ENCODE results near the gene PBLD.
"Not testable (repeated sequence)": the region's sequence is repeated elsewhere in the genome, so short reads cannot be mapped to it uniquely, and the experiment has no call there.

The PBLD gene

DNA sequence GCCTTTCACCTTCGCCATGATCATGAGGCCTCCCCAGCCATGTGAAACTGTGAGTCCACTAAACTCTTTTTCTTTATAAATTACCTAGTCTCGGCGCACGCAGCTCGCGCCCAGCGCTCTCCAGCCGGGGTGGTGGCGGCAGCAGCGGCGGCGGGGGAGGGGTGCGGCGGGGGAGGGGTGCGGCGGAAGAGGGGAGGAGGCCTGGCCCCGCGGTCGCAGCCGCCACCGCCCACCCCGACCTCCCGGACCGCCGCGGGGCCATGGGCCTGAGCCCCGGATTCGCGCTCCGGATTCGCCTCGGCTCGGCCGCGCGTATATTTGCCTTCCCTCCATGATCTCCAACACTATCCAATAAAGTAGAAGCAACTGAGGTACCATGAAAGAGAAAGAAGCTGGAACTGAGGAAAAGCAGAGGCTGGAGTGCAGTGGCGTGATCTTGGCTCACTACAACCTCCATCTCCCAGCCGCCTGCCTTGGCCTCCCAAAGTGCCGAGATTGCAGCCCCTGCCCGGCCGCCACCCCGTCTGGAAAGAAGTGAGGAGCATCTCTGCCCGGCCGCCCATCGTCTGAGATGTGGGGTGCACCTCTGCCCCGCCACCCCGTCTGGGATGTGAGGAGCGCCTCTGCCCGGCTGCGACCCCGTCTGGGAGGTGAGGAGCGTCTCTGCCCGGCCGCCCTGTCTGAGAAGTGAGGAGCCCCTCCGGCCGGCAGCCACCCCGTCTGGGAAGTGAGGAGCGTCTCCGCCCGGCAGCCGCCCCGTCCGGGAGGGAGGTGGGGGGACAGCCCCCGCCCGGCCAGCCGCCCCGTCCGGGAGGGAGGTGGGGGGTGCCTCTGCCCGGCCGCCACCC is 53.6 kb downstream of the PBLD start:
- DNase-seq (ENCODE audit: low read depth) = not testable (repeated sequence)

DNA sequence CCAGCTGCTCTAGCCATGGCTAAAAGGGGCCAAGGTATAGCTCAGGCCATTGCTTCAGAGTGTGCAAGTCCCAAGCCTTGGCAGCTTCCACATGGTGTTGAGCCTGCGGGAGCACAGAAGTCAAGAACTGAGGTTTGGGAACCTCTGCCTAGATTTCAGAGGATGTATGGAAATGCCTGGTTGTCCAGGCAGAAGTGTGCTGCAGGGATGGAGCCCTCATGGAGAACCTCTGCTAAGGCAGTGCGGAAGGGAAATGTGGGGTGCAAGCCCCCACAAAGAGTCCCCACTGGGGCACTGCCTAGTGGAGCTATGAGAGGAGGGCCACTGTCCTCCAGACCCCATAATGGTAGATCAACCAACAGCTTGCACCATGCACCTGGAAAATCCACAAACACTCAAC is 54.9 kb downstream of the PBLD start:
- DNase-seq (ENCODE audit: low read depth) = not testable (repeated sequence)

DNA sequence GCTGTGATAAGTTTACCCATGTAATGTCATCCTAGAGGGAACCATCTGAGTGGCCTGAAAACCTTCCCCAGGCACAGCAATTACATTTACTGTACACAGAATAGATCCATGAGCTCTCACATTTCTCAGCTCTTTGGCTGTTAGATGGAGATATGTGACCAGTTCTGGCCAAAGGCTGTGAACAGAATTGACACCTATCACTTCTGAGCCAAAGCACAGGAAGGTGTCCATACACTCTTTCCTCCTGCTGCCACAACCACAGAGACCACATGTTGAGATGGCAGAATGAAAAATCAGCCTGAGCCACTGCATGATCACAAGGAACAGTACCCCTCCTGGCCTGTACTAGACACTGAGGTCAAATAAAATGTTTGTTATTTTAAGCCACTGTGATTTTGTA is 56.5 kb downstream of the PBLD start:
- no peak for DNase-seq (ENCODE audit: low read depth)

DNA sequence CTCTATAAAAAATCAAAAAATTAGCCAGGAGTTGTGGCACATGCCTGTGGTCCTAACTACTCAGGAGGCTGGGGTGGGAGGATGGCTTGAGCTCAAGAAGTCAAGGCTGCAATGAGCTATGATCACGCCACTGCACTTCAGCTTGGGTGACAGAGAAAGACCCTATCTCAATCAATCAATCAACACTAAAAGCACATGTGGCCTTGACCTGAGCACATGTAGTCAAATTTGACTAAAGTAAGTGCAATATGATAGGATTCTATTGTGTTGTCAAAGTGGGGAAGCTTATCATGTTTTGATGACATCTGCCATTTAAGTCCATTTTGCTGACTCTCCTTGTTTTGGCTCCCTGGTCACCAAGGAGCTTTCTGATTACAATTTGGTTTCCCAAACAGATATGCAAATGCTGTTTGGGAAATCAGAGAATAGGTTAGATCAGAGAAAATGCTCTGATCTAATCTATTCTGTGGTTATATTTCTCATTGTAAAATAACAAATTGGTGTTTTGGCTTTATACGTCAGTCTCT is 57.1 kb downstream of the PBLD start:
- DNase-seq (ENCODE audit: low read depth) = no peak

DNA sequence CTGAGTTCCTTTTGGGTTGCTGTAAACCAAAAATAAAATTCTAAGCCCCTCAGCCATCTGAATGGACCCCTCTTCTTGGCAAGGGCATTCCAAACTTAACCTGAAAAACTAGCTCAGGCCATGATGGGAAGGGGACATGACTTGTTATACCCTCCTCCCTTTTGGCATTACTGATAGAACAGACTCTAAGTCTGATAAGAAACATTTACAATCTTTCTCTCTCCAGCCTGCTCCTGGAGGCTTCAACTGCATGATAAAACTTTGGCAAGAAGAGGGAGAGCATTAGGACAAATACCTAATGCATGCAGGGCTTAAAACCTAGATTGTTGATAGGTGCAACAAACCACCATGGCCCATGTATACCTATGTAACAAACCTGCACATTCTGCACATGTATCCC is 59.9 kb downstream of the PBLD start:
- no peak for DNase-seq (ENCODE audit: low read depth)

DNA sequence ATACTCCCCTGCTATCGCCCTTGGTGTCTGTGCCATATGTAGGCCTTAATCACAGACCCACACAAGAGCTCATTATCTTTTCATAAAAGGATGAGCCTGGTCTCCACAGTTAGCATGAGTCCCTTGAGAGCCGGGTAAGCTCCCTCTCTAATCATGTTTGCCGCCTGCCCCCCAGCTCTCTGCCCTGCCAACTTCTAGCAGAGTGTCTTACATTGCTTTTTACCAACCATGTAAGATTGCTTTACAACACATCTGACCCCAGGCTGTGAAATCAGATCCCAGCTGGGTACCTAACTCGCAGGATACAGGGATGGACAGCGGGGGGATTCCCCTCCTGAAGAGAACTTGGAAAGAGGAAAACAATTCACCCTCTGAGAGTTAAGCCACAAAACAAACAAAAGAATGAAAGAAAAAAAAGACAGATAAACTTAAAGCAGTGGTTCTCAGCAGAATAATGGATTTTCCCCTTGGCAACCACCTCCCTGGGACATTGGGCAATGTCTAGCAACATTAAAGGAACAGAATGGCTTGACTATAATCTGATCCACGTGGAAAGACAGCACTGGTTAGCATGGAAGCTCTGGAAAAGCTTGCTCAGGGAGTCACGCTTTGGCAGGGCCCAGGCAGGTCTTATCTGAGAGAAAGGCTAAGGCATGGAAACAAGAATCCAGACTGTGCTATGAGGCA is 61.4 kb downstream of the PBLD start:
- DNase-seq (ENCODE audit: low read depth) = peak; percentile 22

DNA sequence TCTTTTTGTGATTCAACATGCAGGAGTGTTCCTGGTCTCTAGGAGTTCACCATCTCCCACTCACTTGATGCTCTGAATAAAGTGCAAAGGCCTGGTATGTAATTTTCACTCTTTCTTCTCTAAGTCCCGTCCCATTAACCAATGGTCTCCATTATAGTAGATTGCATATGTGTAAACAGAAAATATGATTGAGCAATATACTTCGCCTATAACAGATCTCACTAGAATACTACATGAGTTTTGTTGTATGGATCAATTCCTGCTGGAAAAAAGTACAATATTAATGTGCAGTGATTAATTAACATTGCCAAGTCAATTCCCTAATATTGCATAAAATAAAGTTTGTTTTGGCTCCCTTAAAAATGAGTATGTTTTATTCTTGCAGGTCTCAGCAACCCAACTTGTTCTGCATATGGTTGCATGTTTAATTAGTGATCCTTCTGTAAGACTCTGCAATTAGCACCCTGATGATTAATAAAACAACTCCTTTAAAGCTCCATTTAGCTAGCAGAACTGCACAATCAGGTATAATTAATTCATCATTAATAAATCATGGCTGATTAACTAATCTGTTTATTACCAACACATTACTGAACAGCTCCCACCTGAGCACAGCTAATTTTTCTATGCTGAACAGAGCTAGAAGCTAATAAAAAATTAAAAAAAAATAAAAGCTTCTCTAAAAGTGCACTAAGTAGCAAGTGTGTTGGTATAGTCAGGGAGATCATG is 63.0 kb downstream of the PBLD start:
- DNase-seq (ENCODE audit: low read depth) = no peak

DNA sequence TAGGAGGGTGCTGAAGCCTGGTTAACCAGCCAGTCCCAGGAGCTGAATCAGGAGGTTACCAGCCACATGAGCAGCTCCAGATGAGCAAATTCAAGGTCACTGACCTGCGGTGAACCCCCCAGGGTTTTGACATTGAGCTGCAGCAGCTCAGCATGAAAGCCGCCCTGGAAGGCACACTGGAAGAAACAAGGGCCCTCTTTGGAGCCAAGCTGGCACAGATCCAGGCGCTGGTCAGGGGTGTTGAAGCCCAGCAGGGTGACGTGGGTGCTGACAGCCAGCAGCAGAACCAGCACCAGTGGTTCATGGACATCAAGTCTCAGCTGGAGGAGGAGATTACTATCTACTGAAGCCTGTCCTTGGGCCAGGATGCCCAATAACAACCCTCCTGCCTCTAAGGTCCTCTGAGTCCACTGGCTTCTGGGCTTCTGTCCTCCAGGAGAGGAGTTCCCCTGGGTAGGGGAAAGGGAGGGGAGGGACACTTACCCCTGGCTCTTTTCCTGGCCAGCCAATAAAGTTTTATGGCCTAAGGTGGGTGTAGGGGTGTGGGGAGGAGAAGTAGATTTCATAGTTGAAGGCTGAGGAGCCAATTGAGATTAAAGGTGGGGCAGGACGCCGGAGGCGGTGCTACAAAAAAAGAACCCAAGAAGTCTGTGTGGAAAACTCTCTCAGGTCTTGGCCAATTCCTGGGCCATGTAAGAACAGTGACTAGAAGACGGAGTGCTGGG is 71.4 kb downstream of the PBLD start:
- no peak for DNase-seq (ENCODE audit: low read depth)

DNA sequence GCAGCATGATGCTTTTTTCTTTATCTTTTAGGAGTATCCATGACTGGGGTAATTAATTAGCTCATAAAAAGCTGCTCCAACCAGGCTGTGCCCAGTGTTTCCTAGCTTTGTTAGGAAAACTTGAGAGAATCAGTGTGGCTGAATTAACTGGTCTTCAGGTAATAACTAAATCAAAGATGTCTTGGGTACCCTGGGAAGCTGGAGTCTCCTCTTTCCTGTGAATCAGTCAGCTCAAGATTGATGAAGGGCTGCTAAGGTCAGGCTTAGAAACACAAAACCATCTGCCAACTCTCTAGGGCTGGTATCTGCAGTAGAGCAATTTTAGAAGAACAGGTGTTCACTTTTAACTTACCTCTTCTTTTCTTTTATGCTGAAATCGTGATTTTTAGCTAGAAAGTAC is 79.4 kb downstream of the PBLD start:
- no peak for DNase-seq (ENCODE audit: low read depth)

DNA sequence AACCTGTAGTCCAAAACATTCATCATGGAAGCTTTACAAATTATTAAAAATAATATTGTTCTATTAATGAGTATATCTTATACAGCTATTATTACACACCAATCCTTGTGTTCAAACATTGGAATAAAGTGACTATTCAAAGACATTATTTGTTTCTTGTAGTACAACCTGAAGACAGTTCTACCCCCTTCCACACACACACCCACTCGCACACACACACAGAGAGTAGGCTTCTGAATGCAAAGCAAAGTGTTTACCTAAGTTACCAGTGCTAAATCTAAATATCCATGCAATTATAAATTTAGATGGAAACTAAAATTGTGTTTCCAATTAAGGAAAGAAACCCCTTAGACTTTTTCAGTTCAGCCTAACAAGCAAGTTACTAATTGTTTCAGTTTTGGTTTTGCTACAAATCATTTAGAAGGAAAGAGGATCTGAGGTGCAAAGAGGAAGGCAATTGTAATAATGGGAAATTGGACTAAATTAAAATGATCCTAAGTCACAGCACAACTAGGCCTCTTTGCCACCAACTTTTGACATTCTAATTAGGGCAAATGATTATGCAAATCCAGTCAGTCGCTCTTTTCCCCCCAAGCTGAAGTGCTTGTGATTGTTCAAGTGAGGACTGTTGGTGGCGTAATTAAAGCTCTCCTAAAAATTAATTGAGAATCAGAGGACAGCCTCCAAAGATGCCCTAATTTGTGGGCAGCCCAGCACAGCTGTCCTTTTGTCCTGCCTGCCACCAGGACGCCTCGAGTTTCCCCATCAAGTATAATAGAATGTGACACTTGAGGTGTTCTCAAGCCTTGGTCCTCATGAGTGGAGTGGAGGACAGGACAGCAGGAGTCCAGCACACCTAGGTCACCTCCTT is 80.9 kb downstream of the PBLD start:
- DNase-seq (ENCODE audit: low read depth) = no peak

DNA sequence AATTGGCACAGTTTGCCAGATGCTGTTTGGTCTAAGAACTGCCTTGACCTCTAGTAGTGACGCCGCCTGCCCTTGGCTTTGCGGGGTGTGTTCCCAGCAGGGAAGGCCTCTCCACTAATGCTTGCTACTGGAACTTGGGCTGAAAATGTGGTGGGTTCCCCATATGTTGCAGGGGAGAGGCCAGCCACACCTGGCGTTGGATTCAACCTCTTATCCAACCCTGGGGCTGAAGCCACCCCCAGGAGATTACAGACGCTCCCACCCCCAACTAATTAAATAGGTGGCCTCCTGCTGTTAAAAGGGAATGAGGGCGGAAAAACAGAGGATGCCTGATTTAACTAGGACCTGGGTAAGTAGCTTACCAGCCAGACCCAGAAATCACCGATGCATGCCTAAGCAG is 81.6 kb downstream of the PBLD start:
- DNase-seq (ENCODE audit: low read depth) = no peak

DNA sequence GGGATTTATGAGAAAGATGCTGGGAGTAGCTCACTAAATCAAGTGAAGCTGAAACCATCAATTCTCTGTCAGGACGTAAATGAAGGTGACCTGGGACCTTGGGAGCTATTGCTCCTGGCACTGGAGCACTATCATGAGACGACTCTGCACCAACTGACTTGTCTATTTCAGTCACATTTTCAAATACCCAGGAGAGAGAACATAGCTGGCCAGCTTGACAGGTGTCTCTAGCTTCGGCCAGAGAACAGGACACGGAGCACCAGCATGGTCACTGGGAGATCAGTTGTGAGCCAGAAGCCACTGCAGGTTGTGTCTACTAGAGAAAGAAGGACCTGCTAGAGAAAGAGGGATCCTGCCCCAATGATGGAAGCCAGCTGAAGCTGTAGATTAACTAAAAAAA is 83.4 kb downstream of the PBLD start:
- DNase-seq (ENCODE audit: low read depth) = no peak

DNA sequence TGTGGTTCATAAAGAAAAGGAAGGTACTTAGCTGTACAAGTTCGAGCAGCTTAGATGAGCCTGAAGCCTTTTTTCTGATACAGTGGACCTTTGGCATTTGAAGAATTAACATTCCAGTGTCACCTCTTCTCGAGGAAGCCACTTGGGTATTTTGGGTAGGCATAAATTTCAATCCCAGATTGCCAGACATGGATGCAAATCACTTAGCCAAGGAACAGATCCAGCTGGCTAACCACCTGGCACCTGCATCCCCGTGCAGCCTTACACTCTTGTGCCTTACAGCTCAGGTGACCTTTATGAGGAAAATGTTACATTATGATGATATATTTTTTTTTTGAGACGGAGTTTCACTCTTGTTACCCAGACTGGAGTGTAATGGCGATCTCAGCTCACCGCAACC is 84.8 kb downstream of the PBLD start:
- DNase-seq (ENCODE audit: low read depth) = no peak

DNA sequence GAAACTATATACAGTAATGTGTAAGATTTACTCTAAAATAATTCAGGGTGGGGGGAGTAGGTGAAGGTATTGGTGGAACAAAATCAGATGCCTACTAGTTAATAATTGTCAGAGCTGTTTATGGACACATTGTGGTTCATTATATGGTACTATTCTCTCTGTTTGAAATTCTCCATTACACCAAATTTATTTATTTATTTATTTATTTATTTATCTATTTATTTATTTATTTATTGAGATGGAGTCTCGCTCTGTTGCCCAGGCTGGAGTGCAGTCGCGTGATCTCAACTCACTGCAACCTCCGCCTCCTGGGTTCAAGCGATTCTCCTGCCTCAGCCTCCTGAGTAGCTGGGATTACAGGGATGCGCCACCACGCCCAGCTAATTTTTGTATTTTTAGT is 86.3 kb downstream of the PBLD start:
- DNase-seq (ENCODE audit: low read depth) = not testable (repeated sequence)

DNA sequence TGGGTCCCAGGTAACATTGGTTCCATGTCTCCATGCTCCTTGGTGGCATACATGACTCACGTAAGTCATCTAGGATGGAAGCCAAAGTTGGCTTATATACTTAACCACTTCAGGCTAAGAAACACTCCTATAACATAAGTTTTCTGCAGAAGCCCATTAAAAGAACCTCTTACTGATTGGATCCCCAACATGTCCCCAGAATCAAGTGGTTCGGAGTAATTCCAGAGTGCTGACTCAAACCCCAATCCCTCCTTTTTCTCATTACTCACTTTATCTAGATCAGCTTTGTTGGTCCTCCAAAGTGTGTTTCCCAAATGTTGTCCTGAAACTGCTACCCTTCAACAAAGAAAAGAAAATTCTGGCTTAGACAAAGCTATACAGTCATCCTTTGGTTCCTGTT is 90.7 kb downstream of the PBLD start:
- DNase-seq (ENCODE audit: low read depth) = no peak

DNA sequence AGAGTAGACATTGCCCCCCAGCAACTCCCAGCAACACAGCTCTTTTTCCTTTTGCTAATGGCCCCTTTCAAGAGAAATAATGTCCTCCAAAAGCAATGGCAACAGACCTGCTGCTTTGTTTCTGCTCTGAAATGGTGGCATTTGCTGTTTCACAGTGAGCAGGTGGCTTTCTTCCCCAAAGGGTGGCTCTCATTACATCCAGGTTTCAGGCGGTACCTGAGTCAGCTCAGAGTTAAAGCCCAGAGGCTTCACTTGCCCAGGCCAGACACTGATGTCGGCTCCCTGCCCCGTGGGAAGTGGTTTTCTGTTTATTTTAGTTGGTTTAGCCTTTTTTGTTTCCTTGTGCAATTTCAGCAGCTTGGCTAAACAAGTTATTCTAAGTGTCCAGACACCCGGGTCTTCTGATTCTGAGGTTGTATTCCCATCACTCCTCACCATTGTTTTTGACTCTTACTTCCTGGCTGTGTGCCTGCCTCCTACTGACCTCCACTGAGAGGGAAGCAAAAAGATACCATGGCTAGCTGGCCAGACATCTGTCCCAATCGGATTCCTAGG is 93.1 kb downstream of the PBLD start:
- no peak for DNase-seq (ENCODE audit: low read depth)

DNA sequence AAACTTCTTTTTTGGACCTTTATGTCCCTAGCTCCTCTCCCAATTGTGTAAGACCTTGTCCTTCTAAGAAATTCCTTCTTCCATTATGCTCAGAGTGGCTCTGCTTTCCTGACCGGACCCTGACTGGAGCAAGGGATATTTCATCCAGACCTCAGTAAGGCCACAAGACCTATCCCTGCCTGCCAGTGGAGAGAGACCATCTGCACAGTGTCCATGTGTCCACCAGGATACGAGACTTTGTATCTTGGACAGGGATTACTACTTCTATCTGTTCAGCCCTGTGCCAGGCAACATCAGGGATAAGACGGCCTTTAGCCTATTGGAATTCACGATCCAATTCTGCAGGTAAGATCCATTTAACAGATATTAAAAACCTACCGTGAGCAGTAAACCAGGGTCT is 93.7 kb downstream of the PBLD start:
- no peak for DNase-seq (ENCODE audit: low read depth)

DNA sequence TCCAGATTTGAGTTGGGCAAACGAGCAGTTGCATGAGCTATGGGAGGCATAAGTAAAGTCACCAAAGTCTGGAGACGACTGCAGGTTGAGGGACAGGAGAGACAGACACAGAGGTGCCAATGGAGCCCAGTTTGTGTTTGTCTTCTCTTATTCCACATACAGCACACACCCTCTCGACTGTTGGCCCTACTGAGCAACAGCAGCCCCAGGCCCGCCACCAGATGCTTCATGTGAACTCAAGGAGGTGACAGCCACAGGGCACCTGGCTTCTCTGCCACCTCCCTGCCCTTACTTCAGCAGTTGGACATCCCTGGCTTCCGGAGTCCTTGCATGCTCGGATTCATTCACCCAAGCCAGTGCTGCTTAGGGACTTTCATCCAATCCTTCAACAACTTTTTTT is 94.4 kb downstream of the PBLD start:
- DNase-seq (ENCODE audit: low read depth) = no peak

DNA sequence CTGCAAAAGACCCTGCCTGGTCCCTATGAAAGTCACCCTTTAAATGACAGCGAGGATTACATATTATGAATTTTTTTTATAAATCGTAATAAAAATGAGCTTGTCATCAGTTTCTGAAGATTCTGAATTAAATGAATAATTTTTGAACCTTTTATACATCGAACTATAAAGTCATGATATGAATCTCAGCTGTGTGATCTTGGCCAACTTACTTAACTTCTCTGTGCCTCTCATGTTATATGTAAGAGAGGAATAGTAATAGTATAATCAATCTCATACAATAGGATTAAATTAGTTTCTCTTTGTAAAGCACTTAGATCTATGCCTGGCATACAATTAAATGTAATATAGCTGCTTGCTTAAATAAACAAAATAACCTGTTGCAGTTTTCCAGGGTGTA is 95.6 kb downstream of the PBLD start:
- no peak for DNase-seq (ENCODE audit: low read depth)

DNA sequence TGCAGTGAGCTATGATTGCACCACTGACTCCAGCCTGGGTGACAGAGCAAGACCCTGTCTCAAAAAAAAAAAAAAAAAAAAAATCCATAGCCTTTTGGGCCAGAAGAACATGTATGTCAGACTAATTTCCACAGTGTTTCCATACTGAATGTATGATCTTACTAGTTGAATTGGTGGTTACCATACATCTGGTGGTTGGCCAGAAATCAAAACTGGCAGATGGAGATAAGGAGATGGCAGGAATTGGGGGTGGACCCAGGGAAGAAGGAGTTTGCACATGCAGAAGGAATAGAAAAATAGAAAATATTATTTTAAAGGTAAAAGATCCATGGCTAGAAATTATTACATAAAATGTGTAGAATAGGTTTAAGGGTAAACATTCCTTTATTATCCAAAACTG is 97.1 kb downstream of the PBLD start:
- DNase-seq (ENCODE audit: low read depth) = no peak

DNA sequence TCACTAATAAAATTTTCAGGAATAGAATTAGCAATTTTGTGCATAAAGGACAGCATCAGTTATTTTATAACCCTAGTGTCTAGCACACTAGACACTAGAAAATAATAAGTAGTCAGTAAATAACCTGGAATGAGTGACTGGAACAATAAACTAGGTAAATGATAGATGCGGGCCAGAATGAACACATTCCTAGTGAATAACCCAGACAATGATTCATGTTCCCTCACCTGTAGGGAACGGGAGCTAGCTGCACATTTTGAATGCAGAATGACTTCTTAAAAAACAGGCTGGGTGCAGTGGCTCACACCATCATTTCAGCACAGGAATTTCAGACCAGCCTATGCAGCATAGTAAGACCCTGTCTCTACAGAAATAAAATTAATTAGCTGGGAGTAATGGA is 97.6 kb downstream of the PBLD start:
- no peak for DNase-seq (ENCODE audit: low read depth)
